Activated T-helper 2 cell treated with anti-CD3 and anti-CD28 coated beads, Interferon-gamma antibody, Interleukin-2, Interleukin-4, amounts not matched to agents 10 μg/mL and 5 μg/mL and 100 μg/mL, durations not matched to agents 14 hours and 24 hours and 36 hours (primary cell): ENCODE results near the gene FOXP1. TPM values are rescaled to one million over a fixed set of nuclear protein-coding genes. Genes with fewer than 3 reads are reported as not detected.

Experiments used
- DNase-seq: peaks from one replicate; pipeline ENCODE4 v3.0.0; 2021; ENCODE audit warnings: low spot score
- H3K27ac Mint-ChIP-seq: one replicate; pipeline ENCODE4 v1.8.0; 2021; ENCODE audit warnings: mixed read lengths
- H3K27me3 Mint-ChIP-seq: one replicate; pipeline ENCODE4 v1.8.0; 2021; ENCODE audit warnings: low read depth, mixed read lengths
- H3K36me3 Mint-ChIP-seq: one replicate; pipeline ENCODE4 v1.8.0; 2021; ENCODE audit warnings: low read depth, mixed read lengths
- H3K4me1 Mint-ChIP-seq: one replicate; pipeline ENCODE4 v1.8.0; 2021; ENCODE audit warnings: low read depth, mixed read lengths
- H3K4me3 Mint-ChIP-seq: one replicate; pipeline ENCODE4 v1.8.0; 2021; ENCODE audit warnings: low read depth, mild to moderate bottlenecking, moderate library complexity, mixed read lengths
- H3K9me3 Mint-ChIP-seq: one replicate; pipeline ENCODE4 v1.8.0; 2021; ENCODE audit warnings: mixed read lengths
- intact Hi-C: fragments of 100-400 bp; cut with micrococcal nuclease; formaldehyde crosslinking; loops from one replicate; pipeline ENCODE4 v1.15.1; 2023
- total RNA-seq: library from RNA; stranded (reverse); gene quantifications from 2 replicates; pipeline ENCODE4 v1.2.3, GENCODE V29; 2022

FOXP1 gene
- total RNA-seq, 1 donor from 2014 or later: 132 TPM

GRCh38 chr3:71430941-71431552, 152.5 kb downstream of the FOXP1 start:
- Mint-ChIP-seq H3K4me1 (peaks cover 49% of the 10 kb centered on the region), H3K27me3 (no peaks in the 10 kb centered on the region), H3K36me3 (peaks cover 14% of the 10 kb centered on the region), H3K9me3 (no peaks in the 10 kb centered on the region), H3K27ac (no peak overlapping the region), H3K4me3 (no peak overlapping the region)
- DNase-seq: no peak
- intact Hi-C loops: no loop called here

GRCh38 chr3:71429597-71429988, 153.9 kb downstream of the FOXP1 start:
- no peak overlapping the region for H3K27ac Mint-ChIP-seq
- H3K27me3 Mint-ChIP-seq: no peaks in the 10 kb centered on the region
- peaks cover 26% of the 10 kb centered on the region for H3K36me3 Mint-ChIP-seq
- DNase-seq: no peak
- intact Hi-C loops: no loop called here
- no peaks in the 10 kb centered on the region for H3K9me3 Mint-ChIP-seq
- no peak overlapping the region for H3K4me3 Mint-ChIP-seq
- peaks cover 57% of the 10 kb centered on the region for H3K4me1 Mint-ChIP-seq

DNA sequence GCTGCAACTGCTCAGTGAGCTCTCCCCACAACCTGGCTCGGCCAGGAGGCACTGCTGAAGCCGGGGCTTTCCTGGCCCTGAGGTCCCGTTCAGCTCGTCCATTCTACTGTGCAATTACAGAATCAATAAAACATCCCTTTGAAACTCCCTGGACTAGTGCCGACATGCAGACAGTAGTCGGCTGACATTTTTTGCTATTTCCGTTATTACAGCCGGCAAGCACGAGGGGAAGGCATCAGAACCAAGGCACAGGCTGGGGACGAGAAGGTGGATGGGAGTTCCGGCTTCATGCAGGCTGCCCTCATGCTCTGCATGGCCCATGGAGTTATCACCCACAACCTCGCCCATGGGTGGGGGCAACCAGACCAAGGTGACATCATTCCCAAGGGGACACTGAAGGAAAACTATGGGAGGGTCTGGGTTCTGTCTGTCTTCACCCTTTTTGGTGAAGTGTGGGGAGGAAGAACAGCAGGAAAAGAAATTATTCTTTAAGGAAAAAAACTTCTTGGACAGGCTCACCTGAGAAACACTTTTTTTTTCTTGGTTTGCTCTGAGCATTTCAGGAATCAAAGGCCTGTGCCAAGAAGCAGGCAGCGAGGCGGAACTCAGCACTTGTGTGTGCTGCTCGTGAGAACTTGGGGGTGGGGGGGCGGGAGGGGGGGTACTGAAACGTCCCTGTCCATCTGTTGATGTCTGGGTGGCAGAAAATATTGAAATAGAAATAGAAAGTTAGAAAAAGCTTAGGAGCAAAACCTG, 154.5 kb downstream of the FOXP1 start:
- Mint-ChIP-seq H3K4me1 (peaks cover 57% of the 10 kb centered on the region), H3K4me3 (no peak overlapping the region), H3K27me3 (no peaks in the 10 kb centered on the region), H3K27ac (peak overlapping the region; percentile 18), H3K36me3 (peaks cover 31% of the 10 kb centered on the region), H3K9me3 (no peaks in the 10 kb centered on the region)
- DNase-seq: no peak
- intact Hi-C loops: no loop called here

DNA sequence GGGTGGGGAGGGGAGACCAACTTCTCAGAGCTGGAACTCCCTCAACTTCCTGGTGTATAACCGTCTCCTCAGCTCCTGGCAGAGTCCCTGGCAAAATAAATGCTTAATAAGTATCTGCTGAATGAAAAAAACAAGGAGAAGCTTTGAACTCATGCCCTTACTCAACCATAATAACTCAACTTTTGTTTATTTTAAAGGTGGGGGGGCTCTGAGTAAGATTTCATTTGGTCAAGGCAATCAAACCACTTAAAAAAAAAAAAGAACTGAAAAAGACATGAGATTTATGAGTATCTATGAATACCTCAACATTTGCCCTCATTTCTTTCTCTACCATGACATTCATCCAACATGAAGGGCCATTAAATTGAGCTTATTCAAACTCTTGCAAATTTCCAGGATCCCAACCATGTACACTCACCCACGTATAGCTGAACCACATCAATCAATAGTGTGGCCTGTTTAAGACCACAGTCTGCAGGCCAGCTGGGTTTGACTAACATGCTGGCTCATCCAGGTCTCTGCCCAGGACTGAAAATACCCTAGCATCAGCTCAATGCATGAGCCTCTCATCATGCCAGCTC, 157.9 kb downstream of the FOXP1 start:
- Mint-ChIP-seq H3K4me1 (peaks cover 61% of the 10 kb centered on the region), H3K27me3 (no peaks in the 10 kb centered on the region), H3K36me3 (peaks cover 35% of the 10 kb centered on the region), H3K27ac (no peak overlapping the region), H3K9me3 (no peaks in the 10 kb centered on the region), H3K4me3 (no peak overlapping the region)
- intact Hi-C loops: no loop called here
- no peak for DNase-seq

GRCh38 chr3:71423151-71423906, 160.2 kb downstream of the FOXP1 start:
- H3K9me3 Mint-ChIP-seq: no peaks in the 10 kb centered on the region
- H3K4me1 Mint-ChIP-seq: peaks cover 61% of the 10 kb centered on the region
- H3K36me3 Mint-ChIP-seq: peaks cover 42% of the 10 kb centered on the region
- no peak overlapping the region for H3K4me3 Mint-ChIP-seq
- peak overlapping the region; percentile 83 for H3K27ac Mint-ChIP-seq
- no peaks in the 10 kb centered on the region for H3K27me3 Mint-ChIP-seq
- no peak for DNase-seq
- intact Hi-C loops: loop anchor here (2.0 kb wide), 3 partner anchors 21 to 41 kb away; no protein-coding TSS in a partner anchor

- H3K36me3 Mint-ChIP-seq: peaks cover 34% of the 10 kb centered on the region
- peak overlapping the region; percentile 83 for H3K27ac Mint-ChIP-seq
- intact Hi-C loops: loop anchor here (1.0 to 2.0 kb wide), 5 partner anchors 23 to 62 kb away; no protein-coding TSS in a partner anchor
- H3K27me3 Mint-ChIP-seq: no peaks in the 10 kb centered on the region
- peak overlapping the region; percentile 23 for H3K4me3 Mint-ChIP-seq
- H3K4me1 Mint-ChIP-seq: peaks cover 65% of the 10 kb centered on the region
- peak; percentile 38 for DNase-seq
- H3K9me3 Mint-ChIP-seq: no peaks in the 10 kb centered on the region
Observed at GRCh38 chr3:71421820-71422566, 161.5 kb downstream of the FOXP1 start.

- DNase-seq: no peak
- Mint-ChIP-seq H3K9me3 (no peaks in the 10 kb centered on the region), H3K27me3 (no peaks in the 10 kb centered on the region), H3K36me3 (peaks cover 34% of the 10 kb centered on the region), H3K27ac (peak overlapping the region; percentile 83), H3K4me1 (peaks cover 70% of the 10 kb centered on the region), H3K4me3 (no peak overlapping the region)
- intact Hi-C loops: no loop called here
Observed at GRCh38 chr3:71421475-71421819, 162.1 kb downstream of the FOXP1 start.

- H3K4me1 Mint-ChIP-seq: peaks cover 76% of the 10 kb centered on the region
- H3K4me3 Mint-ChIP-seq: no peak overlapping the region
- H3K27ac Mint-ChIP-seq: no peak overlapping the region
- no peaks in the 10 kb centered on the region for H3K9me3 Mint-ChIP-seq
- intact Hi-C loops: no loop called here
- peaks cover 19% of the 10 kb centered on the region for H3K36me3 Mint-ChIP-seq
- no peaks in the 10 kb centered on the region for H3K27me3 Mint-ChIP-seq
- no peak for DNase-seq
Observed at GRCh38 chr3:71419369-71419768, 164.2 kb downstream of the FOXP1 start.

- H3K4me1 Mint-ChIP-seq: peaks cover 71% of the 10 kb centered on the region
- no peaks in the 10 kb centered on the region for H3K27me3 Mint-ChIP-seq
- no peak overlapping the region for H3K27ac Mint-ChIP-seq
- peaks cover 14% of the 10 kb centered on the region for H3K36me3 Mint-ChIP-seq
- no peak for DNase-seq
- no peak overlapping the region for H3K4me3 Mint-ChIP-seq
- intact Hi-C loops: no loop called here
- no peaks in the 10 kb centered on the region for H3K9me3 Mint-ChIP-seq
Observed at GRCh38 chr3:71417791-71418190, 165.7 kb downstream of the FOXP1 start.

GRCh38 chr3:71416876-71417275, 166.7 kb downstream of the FOXP1 start:
- Mint-ChIP-seq H3K27me3 (no peaks in the 10 kb centered on the region), H3K36me3 (peaks cover 14% of the 10 kb centered on the region), H3K9me3 (no peaks in the 10 kb centered on the region), H3K27ac (no peak overlapping the region), H3K4me3 (no peak overlapping the region), H3K4me1 (peaks cover 62% of the 10 kb centered on the region)
- no peak for DNase-seq
- intact Hi-C loops: no loop called here

- no peaks in the 10 kb centered on the region for H3K9me3 Mint-ChIP-seq
- intact Hi-C loops: no loop called here
- H3K36me3 Mint-ChIP-seq: peaks cover 8% of the 10 kb centered on the region
- H3K27ac Mint-ChIP-seq: peak overlapping the region; percentile 55
- peak overlapping the region; percentile 15 for H3K4me3 Mint-ChIP-seq
- peaks cover 54% of the 10 kb centered on the region for H3K4me1 Mint-ChIP-seq
- no peaks in the 10 kb centered on the region for H3K27me3 Mint-ChIP-seq
- no peak for DNase-seq
Observed at GRCh38 chr3:71415681-71416122, 167.8 kb downstream of the FOXP1 start.

DNA sequence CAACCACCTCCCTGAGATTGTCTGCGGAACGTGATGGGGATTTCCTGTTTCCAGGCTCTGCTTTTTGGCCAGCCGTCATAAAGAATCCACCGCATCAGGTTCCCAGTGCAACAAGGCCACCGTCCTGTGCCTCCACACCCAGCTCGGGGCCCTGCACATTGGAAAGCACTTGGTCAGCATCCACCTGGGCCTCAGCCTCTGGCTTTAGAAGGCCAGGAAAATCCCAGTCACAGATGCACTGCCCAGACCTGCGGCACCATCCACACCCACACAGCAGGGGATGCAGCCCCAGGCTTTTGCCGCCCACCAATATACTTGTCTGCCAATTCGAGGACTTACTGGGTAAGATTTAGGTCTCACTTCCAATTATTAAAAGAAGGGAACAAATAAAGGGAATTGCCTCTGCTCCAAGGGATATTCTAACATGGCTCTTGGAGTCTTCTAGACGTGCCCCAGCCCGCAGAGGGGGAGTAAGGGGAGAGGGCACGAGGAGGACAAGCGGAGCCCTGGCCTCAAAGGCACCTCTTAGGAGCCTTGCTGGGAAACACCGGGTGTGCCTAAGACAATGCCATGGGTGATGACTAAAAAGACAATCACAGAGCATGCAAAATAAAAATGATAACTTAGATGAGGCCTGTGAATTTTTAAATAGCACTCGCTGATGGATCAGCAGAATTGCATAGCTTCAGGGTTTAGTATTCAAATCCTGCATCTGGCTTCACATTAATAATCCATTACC, 169.2 kb downstream of the FOXP1 start:
- no peak for DNase-seq
- Mint-ChIP-seq H3K27ac (no peak overlapping the region), H3K27me3 (no peaks in the 10 kb centered on the region), H3K4me1 (peaks cover 47% of the 10 kb centered on the region), H3K36me3 (peaks cover 1% of the 10 kb centered on the region), H3K9me3 (no peaks in the 10 kb centered on the region), H3K4me3 (no peak overlapping the region)
- intact Hi-C loops: no loop called here
